ENCODE measurements around the gene SPO11.
A peak's percentile ranks its signal among the peaks of the same experiment; 100 is the strongest.
"Not testable (repeated sequence)": the region's sequence is repeated elsewhere in the genome, so short reads cannot be mapped to it uniquely, and the experiment has no call there.

SPO11 gene

GRCh38 chr20:57341663-57342062 is 12.1 kb downstream of the SPO11 start:
- no peak for DNase-seq (ENCODE audit: low read depth, low spot score)

GRCh38 chr20:57342829-57343228 is 13.2 kb downstream of the SPO11 start:
- no peak for DNase-seq (ENCODE audit: low read depth, low spot score)

- no peak for DNase-seq (ENCODE audit: low read depth, low spot score)
Measured at GRCh38 chr20:57346477-57346876, 16.9 kb downstream of the SPO11 start.

DNA sequence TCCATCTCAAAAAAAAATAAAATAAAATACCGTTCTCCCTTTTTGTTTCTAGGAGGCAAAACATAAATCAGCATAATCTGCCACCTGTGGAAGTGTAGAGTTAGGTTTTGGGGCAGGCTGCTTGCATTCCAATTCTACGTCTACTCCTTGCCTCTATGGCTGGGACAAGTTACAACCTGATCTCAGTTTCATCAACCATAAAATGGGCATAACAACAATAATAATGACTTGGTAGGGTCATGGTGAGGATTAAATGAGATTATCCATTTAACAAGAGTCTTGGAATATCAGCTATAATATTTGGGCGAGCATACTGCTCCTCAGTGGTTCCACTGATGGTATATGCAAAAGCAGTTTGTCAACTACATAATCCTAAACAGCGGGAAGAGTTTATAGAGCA is 17.8 kb downstream of the SPO11 start:
- no peak for DNase-seq (ENCODE audit: low read depth, low spot score)

DNA sequence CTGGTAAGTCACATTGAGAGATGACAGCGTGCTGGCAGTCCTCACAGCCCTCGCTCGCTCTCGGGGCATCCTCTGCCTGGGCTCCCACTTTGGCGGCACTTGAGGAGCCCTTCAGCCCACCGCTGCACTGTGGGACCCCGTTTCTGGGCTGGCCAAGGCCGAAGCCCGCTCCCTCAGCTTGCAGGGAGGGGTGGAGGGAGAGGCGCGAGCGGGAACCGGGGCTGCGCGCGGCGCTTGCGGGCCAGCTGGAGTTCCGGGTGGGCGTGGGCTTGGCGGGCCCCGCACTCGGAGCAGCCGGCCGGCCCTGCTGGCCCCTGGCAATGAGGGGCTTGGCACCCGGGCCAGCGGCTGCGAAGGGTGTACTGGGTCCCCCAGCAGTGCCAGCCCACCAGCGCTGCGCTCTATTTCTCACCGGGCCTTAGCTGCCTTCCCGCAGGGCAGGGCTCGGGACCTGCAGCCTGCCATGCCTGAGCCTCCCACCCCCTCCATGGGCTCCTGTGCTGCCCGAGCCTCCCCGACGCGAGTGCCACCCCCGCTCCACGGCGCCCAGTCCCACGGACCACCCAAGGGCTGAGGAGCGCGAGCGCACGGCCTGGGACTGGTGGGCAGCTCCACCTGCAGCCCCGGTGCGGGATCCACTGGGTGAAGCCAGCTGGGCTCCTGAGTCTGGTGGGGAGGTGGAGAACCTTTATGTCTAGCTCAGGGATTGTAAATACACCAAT is 18.8 kb downstream of the SPO11 start:
- DNase-seq (ENCODE audit: low read depth, low spot score) = not testable (repeated sequence)

- DNase-seq (ENCODE audit: low read depth, low spot score) = not testable (repeated sequence)
Measured at GRCh38 chr20:57348922-57349574, 19.4 kb downstream of the SPO11 start.

- no peak for DNase-seq (ENCODE audit: low read depth, low spot score)
Measured at GRCh38 chr20:57350081-57350710, 20.6 kb downstream of the SPO11 start.

GRCh38 chr20:57350726-57351041 is 21.1 kb downstream of the SPO11 start:
- DNase-seq (ENCODE audit: low read depth, low spot score) = not testable (repeated sequence)

GRCh38 chr20:57351042-57351783 is 21.6 kb downstream of the SPO11 start, which contains the start of gene RAE1:
TSS of gene RAE1 (plus strand) at chr20:57351255. CDS start at chr20:57354039, 2,784 bp downstream.
- DNase-seq (ENCODE audit: low read depth, low spot score) = peak; percentile 87

DNA sequence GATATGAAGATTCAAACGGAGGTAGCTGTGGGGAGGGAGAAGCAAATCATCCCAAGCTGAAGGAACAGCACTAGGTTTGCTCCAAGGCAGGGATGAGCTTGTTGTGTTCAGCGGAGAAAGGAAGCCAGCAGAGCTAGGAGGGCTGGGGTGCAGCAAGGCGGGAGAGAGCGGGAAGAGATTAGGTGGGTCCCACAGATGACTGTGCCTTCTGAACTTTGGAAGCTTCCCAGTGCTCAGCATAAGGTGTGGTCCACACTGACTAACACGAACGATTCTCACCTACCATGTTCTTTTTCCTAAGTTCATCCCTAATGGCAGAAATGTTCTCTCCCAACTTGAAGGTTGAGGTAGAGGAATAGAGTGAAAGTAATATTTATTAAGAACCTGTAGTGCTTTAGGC is 22.7 kb downstream of the SPO11 start:
- no peak for DNase-seq (ENCODE audit: low read depth, low spot score)

GRCh38 chr20:57353351-57353750 is 23.7 kb downstream of the SPO11 start:
- no peak for DNase-seq (ENCODE audit: low read depth, low spot score)

DNA sequence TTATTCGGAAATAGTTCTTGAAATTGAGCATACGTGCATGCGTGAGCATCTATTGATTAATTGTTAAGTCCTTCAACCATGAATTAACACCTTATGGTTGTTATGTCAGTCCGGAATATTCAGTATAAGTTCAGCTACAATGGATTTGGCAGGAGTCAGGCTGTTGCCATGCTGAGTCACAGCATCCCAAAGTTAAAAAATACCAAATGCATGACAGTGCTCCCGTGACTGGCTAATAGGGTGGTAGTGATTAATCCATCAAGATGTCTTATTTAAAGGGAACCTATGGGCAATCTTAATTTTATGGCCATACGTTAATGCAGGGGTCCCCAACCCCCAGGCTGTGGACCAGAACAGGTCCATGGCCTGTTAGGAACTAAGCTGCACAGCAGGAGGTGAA is 31.9 kb downstream of the SPO11 start:
- no peak for DNase-seq (ENCODE audit: low read depth, low spot score)

- no peak for DNase-seq (ENCODE audit: low read depth, low spot score)
Measured at GRCh38 chr20:57364451-57364850, 34.8 kb downstream of the SPO11 start.

GRCh38 chr20:57369596-57369995 is 40.0 kb downstream of the SPO11 start:
- no peak for DNase-seq (ENCODE audit: low read depth, low spot score)

GRCh38 chr20:57370316-57370715 is 40.7 kb downstream of the SPO11 start:
- DNase-seq (ENCODE audit: low read depth, low spot score) = no peak

- DNase-seq (ENCODE audit: low read depth, low spot score) = no peak
Measured at GRCh38 chr20:57371363-57371762, 41.8 kb downstream of the SPO11 start.

DNA sequence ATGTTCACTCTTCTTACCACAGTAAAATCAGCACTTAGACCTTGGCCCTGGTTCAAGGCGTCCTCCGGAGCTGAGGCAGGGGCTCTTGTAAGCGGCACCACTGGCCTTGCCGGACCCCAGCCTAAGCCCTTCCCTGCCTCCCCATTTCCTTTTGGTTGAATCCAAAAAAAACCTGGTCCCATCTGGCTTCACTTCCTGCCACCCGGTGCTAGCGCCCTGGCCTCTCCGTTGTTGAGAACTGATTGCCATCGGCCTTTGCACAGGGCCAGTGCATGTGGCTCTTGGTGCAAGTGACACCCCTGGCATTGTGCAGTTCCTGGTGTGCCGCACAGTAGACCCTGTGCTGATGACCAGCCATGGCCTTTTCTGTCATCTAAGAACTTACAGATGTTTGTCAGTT is 42.6 kb downstream of the SPO11 start:
- DNase-seq (ENCODE audit: low read depth, low spot score) = no peak

GRCh38 chr20:57372581-57373350 is 43.2 kb downstream of the SPO11 start:
- DNase-seq (ENCODE audit: low read depth, low spot score) = no peak

GRCh38 chr20:57374343-57374930 is 44.8 kb downstream of the SPO11 start:
- DNase-seq (ENCODE audit: low read depth, low spot score) = no peak

DNA sequence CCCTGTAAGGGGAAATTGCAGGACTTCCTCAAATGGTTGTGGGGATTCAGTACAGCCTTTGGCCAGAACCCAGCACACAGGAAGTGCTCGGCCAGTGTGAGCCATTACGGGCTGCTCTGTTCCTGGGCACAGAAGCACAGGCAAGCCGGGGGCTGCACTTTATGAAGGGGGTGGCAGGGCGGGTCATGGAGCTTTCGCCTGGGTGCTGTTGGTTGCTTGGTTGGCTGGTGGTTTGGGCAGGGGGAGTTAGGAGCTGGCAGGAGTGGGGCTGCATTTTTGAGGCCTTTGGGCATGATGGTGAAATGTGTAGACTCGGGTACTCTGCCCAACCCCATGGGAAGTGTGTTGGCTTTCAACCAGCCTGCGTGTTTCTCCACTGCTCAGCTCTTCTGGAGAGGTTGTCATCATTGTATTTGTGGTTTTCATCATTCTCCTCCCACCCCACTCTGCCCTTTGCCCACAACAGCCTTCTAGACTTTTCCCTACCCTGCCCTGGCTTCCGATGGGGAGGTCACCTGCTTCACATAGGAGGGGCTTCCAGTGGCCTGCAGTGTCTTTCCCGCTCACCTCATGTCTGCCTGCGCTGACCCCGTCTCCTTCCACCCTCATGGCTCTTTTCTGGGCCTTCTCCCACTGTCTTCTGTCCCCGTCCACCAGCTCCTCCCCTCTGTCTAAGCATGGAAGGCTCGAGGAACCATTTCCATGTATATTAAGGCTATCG is 45.5 kb downstream of the SPO11 start:
- DNase-seq (ENCODE audit: low read depth, low spot score) = no peak

Measured in iPS DF 19.7 (cell line).